HTERT RPE-1 (cell line): ENCODE results near the gene THEMIS.
"Not testable (repeated sequence)": the region's sequence is repeated elsewhere in the genome, so short reads cannot be mapped to it uniquely, and the experiment has no call there.

Experiments used
- in situ Hi-C: fragments of 300-500 bp; cut with MboI; formaldehyde crosslinking; loops from 4 replicates; pipeline ENCODE4 v1.14.3; 2020; ENCODE audit warnings: low sequenced_read_pairs

THEMIS gene, protein sequence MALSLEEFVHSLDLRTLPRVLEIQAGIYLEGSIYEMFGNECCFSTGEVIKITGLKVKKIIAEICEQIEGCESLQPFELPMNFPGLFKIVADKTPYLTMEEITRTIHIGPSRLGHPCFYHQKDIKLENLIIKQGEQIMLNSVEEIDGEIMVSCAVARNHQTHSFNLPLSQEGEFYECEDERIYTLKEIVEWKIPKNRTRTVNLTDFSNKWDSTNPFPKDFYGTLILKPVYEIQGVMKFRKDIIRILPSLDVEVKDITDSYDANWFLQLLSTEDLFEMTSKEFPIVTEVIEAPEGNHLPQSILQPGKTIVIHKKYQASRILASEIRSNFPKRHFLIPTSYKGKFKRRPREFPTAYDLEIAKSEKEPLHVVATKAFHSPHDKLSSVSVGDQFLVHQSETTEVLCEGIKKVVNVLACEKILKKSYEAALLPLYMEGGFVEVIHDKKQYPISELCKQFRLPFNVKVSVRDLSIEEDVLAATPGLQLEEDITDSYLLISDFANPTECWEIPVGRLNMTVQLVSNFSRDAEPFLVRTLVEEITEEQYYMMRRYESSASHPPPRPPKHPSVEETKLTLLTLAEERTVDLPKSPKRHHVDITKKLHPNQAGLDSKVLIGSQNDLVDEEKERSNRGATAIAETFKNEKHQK

GRCh38 chr6:127900935-127901334, at the start of gene THEMIS:
Gene THEMIS, minus strand, starts transcription at chr6:127901058. Its CDS starts 126 bp downstream, at chr6:127900932.
- in situ Hi-C loops: no loop called here

- in situ Hi-C loops: no loop called here
Measured at GRCh38 chr6:127949251-127949650, 48.4 kb upstream of the THEMIS start.

DNA sequence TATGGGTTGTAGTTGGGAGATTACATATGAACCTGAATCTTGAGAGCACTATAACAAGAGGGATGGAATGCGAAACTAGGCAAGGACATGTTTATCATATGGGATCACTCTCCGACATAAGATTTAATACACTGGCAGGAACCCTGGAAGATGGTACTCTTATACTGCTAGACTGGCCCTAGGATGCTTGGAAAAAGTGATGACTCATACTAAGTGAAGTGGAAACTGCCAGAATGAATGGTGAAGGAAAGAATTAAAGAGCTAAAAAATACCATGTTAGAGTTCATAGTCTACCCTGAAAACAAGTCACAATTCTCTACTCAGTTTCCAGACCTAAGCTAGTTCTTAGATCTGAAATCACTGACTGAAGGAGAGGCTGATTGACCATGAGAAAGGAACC, 45.5 kb upstream of the THEMIS start:
- in situ Hi-C loops: no loop called here

- in situ Hi-C loops: no loop called here
Measured at GRCh38 chr6:127945434-127946097, 44.7 kb upstream of the THEMIS start.

- in situ Hi-C loops: no loop called here
Measured at GRCh38 chr6:127941228-127941627, 40.4 kb upstream of the THEMIS start.

- in situ Hi-C loops: no loop called here
Measured at GRCh38 chr6:127939442-127940066, 38.7 kb upstream of the THEMIS start.

- in situ Hi-C loops: no loop called here
Measured at GRCh38 chr6:127938701-127939100, 37.8 kb upstream of the THEMIS start.

GRCh38 chr6:127937747-127938146, 36.9 kb upstream of the THEMIS start:
- in situ Hi-C loops: no loop called here

DNA sequence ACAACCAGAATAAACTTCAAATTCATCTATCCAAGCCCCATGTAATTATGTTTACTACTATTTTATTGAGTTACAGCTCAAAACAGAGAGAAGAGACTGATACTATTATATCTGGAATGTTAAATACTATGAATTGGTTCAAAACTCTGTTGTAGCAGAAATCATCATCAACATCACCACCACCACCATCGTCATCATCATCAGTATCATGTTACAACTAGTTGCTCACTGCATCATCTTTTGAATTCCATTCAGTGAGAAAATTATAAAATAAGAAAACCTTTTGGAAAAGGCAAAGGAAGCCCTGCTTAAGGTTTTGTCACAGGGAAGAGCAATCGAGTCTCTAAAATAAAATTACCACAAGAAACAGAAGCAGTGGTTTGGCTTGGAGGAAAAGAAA, 36.2 kb upstream of the THEMIS start:
- in situ Hi-C loops: no loop called here

GRCh38 chr6:127934956-127935355, 34.1 kb upstream of the THEMIS start:
- in situ Hi-C loops: no loop called here

- in situ Hi-C loops: no loop called here
Measured at GRCh38 chr6:127933852-127934840, 33.3 kb upstream of the THEMIS start.

DNA sequence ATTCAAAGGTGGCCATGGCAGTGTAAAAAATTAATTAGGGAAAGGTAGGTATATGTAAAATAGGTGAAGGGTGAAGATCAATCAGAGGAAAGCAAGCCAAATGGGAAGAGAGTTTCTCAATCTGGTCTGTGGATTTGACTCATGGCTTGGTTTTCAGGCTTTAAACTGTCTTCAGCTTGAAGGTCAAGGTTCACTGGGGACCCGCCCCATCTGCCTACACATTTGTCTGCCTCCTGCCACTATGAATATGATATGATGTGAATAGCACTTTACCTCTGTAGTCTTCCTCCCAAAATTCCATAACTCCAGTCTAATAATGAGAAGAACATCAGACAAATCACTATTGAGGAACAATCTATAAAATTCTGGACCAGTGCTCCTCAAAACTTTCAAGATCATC, 32.3 kb upstream of the THEMIS start:
- in situ Hi-C loops: no loop called here

GRCh38 chr6:127932708-127933107, 31.9 kb upstream of the THEMIS start:
- in situ Hi-C loops: no loop called here

GRCh38 chr6:127926441-127926840, 25.6 kb upstream of the THEMIS start:
- in situ Hi-C loops: not testable (repeated sequence)

DNA sequence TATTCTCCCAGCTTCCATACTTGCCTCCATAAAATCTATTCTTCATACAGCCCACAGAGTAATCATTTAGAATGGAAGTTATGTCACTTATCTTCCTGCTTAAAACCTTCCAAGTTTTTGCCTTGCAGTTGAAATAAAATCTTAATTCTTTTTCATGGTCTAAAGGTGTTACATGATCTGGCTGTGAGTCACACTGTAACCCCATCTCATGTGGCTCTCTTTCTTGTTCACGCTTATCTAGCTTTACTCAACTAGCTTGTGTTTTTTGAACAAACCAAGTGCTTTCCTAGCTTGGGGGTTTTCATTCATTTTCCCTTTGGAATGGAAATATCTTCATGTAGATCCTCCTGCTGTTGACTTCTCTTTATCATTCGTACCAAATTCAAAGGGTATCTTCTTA, 23.6 kb upstream of the THEMIS start:
- in situ Hi-C loops: no loop called here

- in situ Hi-C loops: no loop called here
Measured at GRCh38 chr6:127924031-127924430, 23.2 kb upstream of the THEMIS start.

DNA sequence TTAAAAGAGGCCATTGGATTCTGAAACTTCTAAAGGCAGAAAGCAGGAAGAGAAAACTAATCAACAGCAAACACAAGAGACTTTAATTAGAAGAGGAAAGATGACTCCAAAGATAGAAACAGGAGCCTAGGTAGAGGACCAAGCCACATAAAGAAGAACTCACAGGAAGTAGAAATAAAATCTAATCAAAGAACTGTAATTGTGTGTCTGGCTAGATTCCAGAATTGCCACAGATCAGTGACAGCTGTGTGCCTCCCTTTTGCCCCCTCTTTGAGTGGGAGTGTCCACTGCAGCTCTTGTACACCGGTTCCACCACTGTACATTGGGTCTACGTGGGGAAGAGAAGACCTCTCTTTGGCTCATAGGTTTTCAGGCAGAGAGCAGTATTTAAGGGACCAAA, 22.3 kb upstream of the THEMIS start:
- in situ Hi-C loops: no loop called here

GRCh38 chr6:127921982-127922381, 21.1 kb upstream of the THEMIS start:
- in situ Hi-C loops: no loop called here

- in situ Hi-C loops: no loop called here
Measured at GRCh38 chr6:127920804-127921203, 19.9 kb upstream of the THEMIS start.
